Loucy (cell line): Measurements from ENCODE around the gene NKAIN2.

Experiments
- CTCF ChIP-seq: fragments of 200-600 bp; sonication (generic); conservative IDR thresholded peaks from 2 replicates; pipeline ENCODE4 v1.5.1; 2014; ENCODE audit warnings: mild to moderate bottlenecking, antibody characterized with exemption, low read length
- EZH2phosphoT487 ChIP-seq: fragments of 200-600 bp; IDR thresholded peaks from 2 replicates; pipeline ENCODE4 v1.6.1; 2018; ENCODE audit warnings: antibody characterized with exemption, mild to moderate bottlenecking, moderate library complexity, borderline replicate concordance

DNA sequence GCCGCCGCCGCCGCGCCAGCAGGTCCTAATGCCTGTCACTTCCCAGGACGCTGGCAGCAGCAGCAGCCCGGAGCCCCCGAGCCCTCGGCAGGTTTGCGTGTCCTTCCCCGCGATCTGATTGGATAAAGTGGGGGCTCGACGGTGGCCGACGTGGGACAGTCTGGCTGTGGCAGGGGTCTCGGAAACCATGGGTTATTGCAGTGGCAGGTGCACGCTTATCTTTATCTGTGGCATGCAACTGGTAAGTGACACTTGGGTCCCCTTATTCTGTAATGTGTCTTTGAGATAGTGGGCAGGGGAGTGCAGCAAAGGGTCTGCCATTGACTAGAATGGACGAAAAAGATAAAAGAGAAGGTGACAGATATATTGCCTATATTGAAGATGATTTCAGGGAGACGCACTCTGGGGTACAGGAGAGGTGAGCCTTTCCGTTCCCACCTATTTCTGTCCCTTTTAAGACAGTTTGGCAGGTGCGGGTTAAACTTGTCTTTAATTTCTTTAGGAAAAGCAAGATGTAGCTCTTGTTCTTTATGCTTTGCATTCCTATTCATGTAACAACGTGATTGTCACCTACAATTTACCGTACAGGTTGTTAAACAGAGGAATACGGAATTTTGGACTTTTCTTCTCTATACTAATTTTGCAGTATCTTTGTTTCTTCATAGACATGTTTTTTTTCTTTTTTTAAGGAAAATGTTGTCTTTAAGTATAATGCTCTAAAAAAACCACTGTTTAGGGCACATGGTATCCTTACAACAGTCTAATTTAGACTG is 535 bp downstream of the NKAIN2 start:
- TF ChIP-seq CTCF, result no peak
- TF ChIP-seq EZH2phosphoT487, result no peak
